ENCODE data around the gene UNC13C.

The UNC13C gene

DNA sequence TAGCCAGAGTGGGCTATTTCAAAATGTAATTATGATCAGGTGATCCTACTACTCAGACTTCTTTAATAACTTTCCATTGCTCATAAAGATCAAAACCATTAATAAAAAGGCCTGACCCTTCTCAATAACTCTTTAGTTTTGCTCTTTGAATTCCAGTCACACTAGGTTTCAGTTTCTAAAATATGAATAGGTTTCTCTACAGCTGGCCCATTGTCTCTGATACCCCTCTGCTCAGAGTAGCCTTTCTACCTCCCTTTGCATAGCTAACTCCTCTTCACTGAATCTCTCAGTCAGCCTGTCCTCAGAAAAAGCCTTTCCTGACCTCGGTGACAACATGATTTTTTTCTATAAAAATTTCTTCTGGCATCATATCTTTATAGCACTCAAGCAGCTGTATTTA, 209.1 kb downstream of the UNC13C start:
- no peak for TF ChIP-seq CTCF (conservative IDR thresholded peaks at IDR 0.05; ENCODE audit: control insufficient read depth, insufficient read depth, low read depth, low read length)
- DNase-seq (ENCODE audit: low read depth): no peak
- H3K4me3 ChIP-seq (ENCODE audit: control insufficient read depth, low read depth, low read length): no peak overlapping the region

DNA sequence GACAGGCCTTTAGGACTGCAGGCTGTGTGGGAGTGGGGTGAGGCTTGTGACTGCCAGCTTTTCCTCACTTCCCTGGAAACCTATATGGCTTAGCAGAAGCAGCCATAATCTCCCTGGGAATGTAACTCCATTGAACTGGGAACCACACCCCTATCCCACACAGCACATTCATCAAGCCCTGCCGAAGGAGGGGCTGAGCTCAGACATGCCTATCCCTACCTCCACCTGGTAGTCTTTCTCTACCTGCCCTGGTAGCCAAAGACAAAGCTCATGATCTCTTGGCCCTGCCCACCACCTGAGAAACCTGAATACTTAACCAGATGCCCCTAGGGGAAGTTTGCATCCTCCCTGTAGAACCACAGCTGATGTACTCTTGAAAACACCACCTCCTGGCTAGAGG, 219.8 kb downstream of the UNC13C start:
- no peak overlapping the region for H3K4me3 ChIP-seq (ENCODE audit: control insufficient read depth, low read depth, low read length)
- TF ChIP-seq CTCF (conservative IDR thresholded peaks at IDR 0.05; ENCODE audit: control insufficient read depth, insufficient read depth, low read depth, low read length): no peak
- DNase-seq (ENCODE audit: low read depth): no peak

DNA sequence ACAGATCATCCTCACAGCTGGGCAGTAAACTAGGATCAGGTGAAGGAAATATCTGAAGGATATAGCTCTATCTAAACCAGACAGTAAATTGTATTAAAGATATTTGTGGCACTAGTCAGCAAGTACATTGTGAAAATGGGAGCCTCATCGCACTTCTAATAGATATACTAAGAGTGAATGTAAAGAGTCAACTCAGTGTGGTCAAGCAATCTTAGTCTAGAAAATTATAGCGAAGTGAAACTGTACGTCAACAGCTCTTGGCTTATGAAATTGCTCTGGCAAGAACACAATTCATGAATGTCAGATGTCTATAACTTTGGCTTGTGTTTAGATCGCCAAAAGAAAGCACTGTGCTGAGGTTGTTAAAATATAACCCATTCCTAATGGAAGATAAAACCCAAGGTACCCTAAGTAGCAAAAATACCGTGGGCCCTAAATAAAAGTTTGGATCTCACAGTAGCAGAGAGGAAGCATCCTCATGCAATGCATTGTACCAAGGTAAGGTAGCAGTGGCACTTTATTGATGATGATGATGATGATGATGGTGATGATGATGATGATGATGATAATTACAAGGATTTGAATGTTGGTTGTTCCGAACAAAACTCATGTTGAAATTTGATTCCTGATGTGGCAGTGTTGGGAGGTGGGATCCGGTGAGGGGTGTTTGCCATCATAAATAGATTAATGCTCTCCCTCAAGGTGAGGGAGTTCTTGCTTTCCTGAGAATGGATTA, 228.5 kb downstream of the UNC13C start:
- no peak for TF ChIP-seq CTCF (conservative IDR thresholded peaks at IDR 0.05; ENCODE audit: control insufficient read depth, insufficient read depth, low read depth, low read length)
- H3K4me3 ChIP-seq (ENCODE audit: control insufficient read depth, low read depth, low read length): no peak overlapping the region
- DNase-seq (ENCODE audit: low read depth): no peak

DNA sequence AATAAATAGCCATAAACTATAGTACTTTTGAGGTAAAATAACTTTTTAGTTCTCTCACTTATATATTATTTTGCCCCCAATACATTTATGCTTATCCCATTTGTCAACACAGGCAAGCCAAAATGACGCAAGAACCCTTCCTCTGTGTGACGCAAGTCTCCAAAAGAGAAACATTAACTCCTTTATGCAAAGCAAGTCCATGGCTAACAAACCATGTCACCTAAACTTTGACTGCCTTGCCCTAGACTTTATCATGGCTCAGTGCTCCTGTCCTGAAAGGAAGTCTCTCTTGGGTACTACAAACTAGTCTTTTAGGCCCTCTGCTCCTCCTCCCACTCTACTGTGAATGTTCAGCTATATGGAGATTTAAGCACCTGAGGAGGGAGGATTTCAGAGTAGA, 230.5 kb downstream of the UNC13C start:
- no peak for DNase-seq (ENCODE audit: low read depth)
- no peak for TF ChIP-seq CTCF (conservative IDR thresholded peaks at IDR 0.05; ENCODE audit: control insufficient read depth, insufficient read depth, low read depth, low read length)
- H3K4me3 ChIP-seq (ENCODE audit: control insufficient read depth, low read depth, low read length): no peak overlapping the region

- no peak for DNase-seq (ENCODE audit: low read depth)
- H3K4me3 ChIP-seq (ENCODE audit: control insufficient read depth, low read depth, low read length): no peak overlapping the region
- TF ChIP-seq CTCF (conservative IDR thresholded peaks at IDR 0.05; ENCODE audit: control insufficient read depth, insufficient read depth, low read depth, low read length): no peak
Measured at GRCh38 chr15:54212635-54213034, 234.4 kb downstream of the UNC13C start.

GRCh38 chr15:54226455-54226854, 248.2 kb downstream of the UNC13C start:
- no peak overlapping the region for H3K4me3 ChIP-seq (ENCODE audit: control insufficient read depth, low read depth, low read length)
- no peak for DNase-seq (ENCODE audit: low read depth)
- no peak for TF ChIP-seq CTCF (conservative IDR thresholded peaks at IDR 0.05; ENCODE audit: control insufficient read depth, insufficient read depth, low read depth, low read length)

DNA sequence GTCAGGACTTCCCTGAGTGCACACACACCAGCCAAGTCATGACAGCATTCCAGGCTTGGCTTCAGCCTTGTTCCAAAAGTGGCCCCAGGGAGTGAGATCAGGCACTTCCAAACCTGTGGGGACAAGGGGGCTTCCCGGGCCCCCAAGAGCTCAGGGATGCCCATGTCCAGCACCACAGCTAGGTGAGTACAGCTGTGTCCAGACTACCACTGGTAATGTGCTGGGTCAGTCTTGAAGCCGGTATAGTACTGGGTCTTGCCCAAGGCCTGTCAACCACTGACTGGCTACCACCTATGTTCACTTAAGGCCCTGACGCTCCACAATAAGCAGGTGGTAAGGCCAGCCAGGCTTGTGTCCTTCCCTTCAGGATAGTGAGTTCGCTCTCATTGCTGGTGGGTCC, 249.3 kb downstream of the UNC13C start:
- TF ChIP-seq CTCF (conservative IDR thresholded peaks at IDR 0.05; ENCODE audit: control insufficient read depth, insufficient read depth, low read depth, low read length): no peak

More for the DNA sequence above, 249.3 kb downstream of the UNC13C start:
- H3K4me3 ChIP-seq (ENCODE audit: control insufficient read depth, low read depth, low read length): no peak overlapping the region
- DNase-seq (ENCODE audit: low read depth): no peak
